Liver (tissue), 9 donors: ENCODE data around the gene LMNTD2. TPM values are rescaled to one million over a fixed set of nuclear protein-coding genes. Genes with fewer than 3 reads are reported as not detected.

Experiments
- DNase-seq: peaks from one replicate; pipeline ENCODE4 v3.0.0-alpha.2; 2017; ENCODE audit warnings: low spot score
- H3K27ac ChIP-seq, 2 donors: one replicate each; pipeline ENCODE4 v1.7.0; 2013; ENCODE audit warnings: inconsistent platforms in 2 of 2, low read length in 2 of 2, control low read depth in 1 of 2, low read depth in 1 of 2, mild to moderate bottlenecking in 1 of 2
- H3K27me3 ChIP-seq, 4 donors: one replicate each; pipeline versions ENCODE4 v1.6.1 to v1.7.0; 2013; ENCODE audit warnings: low read length in 3 of 4, inconsistent platforms in 1 of 4, mild to moderate bottlenecking in 1 of 4, moderate library complexity in 1 of 4; ENCODE audit not compliant: control insufficient read depth in 4 of 4, insufficient read depth in 4 of 4
- H3K36me3 ChIP-seq, 4 donors: one replicate each; pipeline versions ENCODE4 v1.6.1 to v1.7.0; 2013; ENCODE audit warnings: low read length in 3 of 4, mild to moderate bottlenecking in 3 of 4, low read depth in 1 of 4, moderate library complexity in 1 of 4; ENCODE audit not compliant: control insufficient read depth in 4 of 4, insufficient read depth in 3 of 4
- H3K4me1 ChIP-seq, 4 donors: one replicate each; pipeline versions ENCODE4 v1.6.1 to v1.7.0; 2013; ENCODE audit warnings: low read length in 3 of 4, mild to moderate bottlenecking in 3 of 4, moderate library complexity in 1 of 4; ENCODE audit not compliant: control insufficient read depth in 4 of 4, insufficient read depth in 4 of 4
- H3K4me3 ChIP-seq, 3 donors: one replicate each; pipeline versions ENCODE4 v1.6.1 to v1.7.0; 2013; ENCODE audit warnings: low read length in 3 of 3, control low read depth in 1 of 3, low read depth in 1 of 3, mild to moderate bottlenecking in 1 of 3
- H3K9ac ChIP-seq, 2 donors: one replicate each; pipeline ENCODE4 v1.7.0; 2013; ENCODE audit warnings: low read length in 2 of 2, mild to moderate bottlenecking in 2 of 2, moderate library complexity in 2 of 2, control low read depth in 1 of 2, low read depth in 1 of 2
- H3K9me3 ChIP-seq, 4 donors: one replicate each; pipeline versions ENCODE4 v1.6.1 to v1.7.0; 2013; ENCODE audit warnings: low read length in 3 of 4; ENCODE audit not compliant: control insufficient read depth in 4 of 4
- CTCF ChIP-seq: fragments of 150-350 bp; IDR thresholded peaks from 2 replicates; pipeline ENCODE4 v1.5.1; 2017; ENCODE audit warnings: improper control_type of control experiment, low read depth, low read length; ENCODE audit not compliant: missing input control
- EGR1 ChIP-seq, 2 donors: IDR thresholded peaks; 2 replicates each; pipeline ENCODE4 v1.6.1; 2016 to 2018; ENCODE audit warnings: antibody characterized with exemption in 2 of 2, low read depth in 2 of 2
- FOXA1 ChIP-seq: IDR thresholded peaks from 2 replicates; pipeline ENCODE4 v1.6.1; 2016; ENCODE audit warnings: antibody characterized with exemption
- FOXA2 ChIP-seq: IDR thresholded peaks from 2 replicates; pipeline ENCODE4 v1.6.1; 2016; ENCODE audit warnings: antibody characterized with exemption
- GABPA ChIP-seq, 2 donors: IDR thresholded peaks in 1 of 2; conservative IDR thresholded peaks in 1 of 2; 2 replicates each; pipeline ENCODE4 v1.6.1; 2016; ENCODE audit warnings: antibody characterized with exemption in 2 of 2, mild to moderate bottlenecking in 1 of 2, moderate library complexity in 1 of 2
- HNF4A ChIP-seq, 2 donors: conservative IDR thresholded peaks; 2 replicates each; pipeline ENCODE4 v1.6.1; 2016; ENCODE audit warnings: antibody characterized with exemption in 2 of 2, mild to moderate bottlenecking in 2 of 2
- NR2F2 ChIP-seq: IDR thresholded peaks from 2 replicates; pipeline ENCODE4 v1.6.1; 2016; ENCODE audit warnings: antibody characterized with exemption
- RAD21 ChIP-seq, 2 donors: IDR thresholded peaks; 2 replicates each; pipeline ENCODE4 v1.6.1; 2016; ENCODE audit warnings: antibody characterized with exemption in 2 of 2, mild to moderate bottlenecking in 2 of 2
- RXRA ChIP-seq, 2 donors: IDR thresholded peaks; 2 replicates each; pipeline ENCODE4 v1.6.1; 2017 to 2018; ENCODE audit warnings: antibody characterized with exemption in 2 of 2, mild to moderate bottlenecking in 1 of 2
- TAF1 ChIP-seq: conservative IDR thresholded peaks from 2 replicates; pipeline ENCODE4 v1.6.1; 2016; ENCODE audit warnings: antibody characterized with exemption, mild to moderate bottlenecking
- YY1 ChIP-seq: IDR thresholded peaks from 2 replicates; pipeline ENCODE4 v1.6.1; 2016; ENCODE audit warnings: antibody characterized with exemption, mild to moderate bottlenecking
- ZBTB33 ChIP-seq: IDR thresholded peaks from 2 replicates; pipeline ENCODE4 v1.6.1; 2016; ENCODE audit warnings: antibody characterized with exemption
- WGBS: extraction: QIAGEN DNeasy Blood & Tissue Kit; methylation state at CpG from one replicate; pipeline ENCODE4 v1.1.7; 2013; 5-methylcytosine and 5-hydroxymethylcytosine counted together
- polyA plus RNA-seq, 2 donors: library from polyadenylated mRNA; stranded (reverse) in 1 of 2; unstranded in 1 of 2; fragments of 200-250 nt in 1 of 2; fragments of >200 nt in 1 of 2; fragmentation: Nextera tagmentation in 1 of 2; extraction: Ambion mirVana in 1 of 2; gene quantifications; one replicate each; pipeline versions ENCODE4 v1.2.1 to v1.2.3, GENCODE V29; 2013 to 2015
- total RNA-seq, 2 donors: library from RNA; depleted of rRNA; stranded (reverse); fragments of >200 nt; gene quantifications; one replicate each; pipeline ENCODE4 v1.2.3, GENCODE V29; 2014
- TF ChIP-seq, protein P1 (sequence below): IDR thresholded peaks from 2 replicates; pipeline ENCODE4 v1.6.1; 2016; ENCODE audit warnings: antibody characterized with exemption
- TF ChIP-seq, protein P2 (sequence below): IDR thresholded peaks from 2 replicates; pipeline ENCODE4 v1.6.1; 2016; ENCODE audit warnings: antibody characterized with exemption, mild to moderate bottlenecking
- TF ChIP-seq, protein P3 (sequence below): IDR thresholded peaks from 2 replicates; pipeline ENCODE4 v1.6.1; 2016; ENCODE audit warnings: antibody characterized with exemption
- donor health status: healthy.
- donor health status: healthy.
- donor health status: healthy.
- donor health status: healthy.
- donor health status: healthy.

LMNTD2 gene
- total and polyA plus RNA-seq, 4 donors: 1.2 to 4.6 (median 2.3) TPM

DNA sequence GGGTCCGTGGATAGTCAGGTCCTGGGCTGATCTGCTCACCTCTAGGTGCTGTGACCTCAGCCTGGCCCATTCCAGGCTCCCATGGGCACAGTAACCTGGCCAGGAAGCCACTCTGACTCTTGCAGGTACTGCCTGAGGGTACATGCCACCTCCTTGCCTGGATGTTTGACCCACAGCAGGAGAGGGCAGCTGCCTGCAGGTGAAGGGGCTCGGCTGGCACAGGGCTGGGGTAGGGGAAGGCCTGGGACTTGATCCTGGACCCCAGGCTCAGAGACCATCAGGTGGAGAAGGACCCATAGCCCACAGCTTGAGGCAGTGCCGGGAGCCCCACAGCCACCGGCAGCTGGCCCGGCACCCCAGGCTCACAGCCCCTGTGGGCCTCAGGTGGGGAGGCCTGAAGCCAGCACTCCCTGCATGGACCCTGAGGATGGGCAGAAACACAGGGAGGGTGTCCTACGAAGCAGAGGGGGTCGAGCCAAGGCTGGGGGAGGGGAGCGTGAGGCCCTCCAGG is 20.5 kb downstream of the LMNTD2 start:
- Histone ChIP-seq H3K9ac (no peak overlapping the region), H3K36me3 (no peaks in the 10 kb centered on the region), H3K4me3 (no peak overlapping the region), H3K27me3 (no peaks in the 10 kb centered on the region), H3K27ac (no peak overlapping the region), H3K9me3 (no peaks in the 10 kb centered on the region), H3K4me1 (peaks cover 6 to 22% (median 16%) of the 10 kb centered on the region in 4 donors)
- DNase-seq: no peak
- no peak for TF ChIP-seq CTCF
- TF ChIP-seq, protein P1, sequence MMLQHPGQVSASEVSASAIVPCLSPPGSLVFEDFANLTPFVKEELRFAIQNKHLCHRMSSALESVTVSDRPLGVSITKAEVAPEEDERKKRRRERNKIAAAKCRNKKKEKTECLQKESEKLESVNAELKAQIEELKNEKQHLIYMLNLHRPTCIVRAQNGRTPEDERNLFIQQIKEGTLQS: no peak
- TF ChIP-seq HNF4A (conservative IDR thresholded peaks at IDR 0.05): no peak
- TF ChIP-seq NR2F2: no peak
- no peak for TF ChIP-seq EGR1 (IDR thresholded peaks at IDR 0.05; ENCODE audit: low read depth in 2 of 2)
- no peak for TF ChIP-seq FOXA1
- TF ChIP-seq, protein P2, sequence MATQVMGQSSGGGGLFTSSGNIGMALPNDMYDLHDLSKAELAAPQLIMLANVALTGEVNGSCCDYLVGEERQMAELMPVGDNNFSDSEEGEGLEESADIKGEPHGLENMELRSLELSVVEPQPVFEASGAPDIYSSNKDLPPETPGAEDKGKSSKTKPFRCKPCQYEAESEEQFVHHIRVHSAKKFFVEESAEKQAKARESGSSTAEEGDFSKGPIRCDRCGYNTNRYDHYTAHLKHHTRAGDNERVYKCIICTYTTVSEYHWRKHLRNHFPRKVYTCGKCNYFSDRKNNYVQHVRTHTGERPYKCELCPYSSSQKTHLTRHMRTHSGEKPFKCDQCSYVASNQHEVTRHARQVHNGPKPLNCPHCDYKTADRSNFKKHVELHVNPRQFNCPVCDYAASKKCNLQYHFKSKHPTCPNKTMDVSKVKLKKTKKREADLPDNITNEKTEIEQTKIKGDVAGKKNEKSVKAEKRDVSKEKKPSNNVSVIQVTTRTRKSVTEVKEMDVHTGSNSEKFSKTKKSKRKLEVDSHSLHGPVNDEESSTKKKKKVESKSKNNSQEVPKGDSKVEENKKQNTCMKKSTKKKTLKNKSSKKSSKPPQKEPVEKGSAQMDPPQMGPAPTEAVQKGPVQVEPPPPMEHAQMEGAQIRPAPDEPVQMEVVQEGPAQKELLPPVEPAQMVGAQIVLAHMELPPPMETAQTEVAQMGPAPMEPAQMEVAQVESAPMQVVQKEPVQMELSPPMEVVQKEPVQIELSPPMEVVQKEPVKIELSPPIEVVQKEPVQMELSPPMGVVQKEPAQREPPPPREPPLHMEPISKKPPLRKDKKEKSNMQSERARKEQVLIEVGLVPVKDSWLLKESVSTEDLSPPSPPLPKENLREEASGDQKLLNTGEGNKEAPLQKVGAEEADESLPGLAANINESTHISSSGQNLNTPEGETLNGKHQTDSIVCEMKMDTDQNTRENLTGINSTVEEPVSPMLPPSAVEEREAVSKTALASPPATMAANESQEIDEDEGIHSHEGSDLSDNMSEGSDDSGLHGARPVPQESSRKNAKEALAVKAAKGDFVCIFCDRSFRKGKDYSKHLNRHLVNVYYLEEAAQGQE: no peak
- TF ChIP-seq TAF1: no peak
- TF ChIP-seq, protein P3, sequence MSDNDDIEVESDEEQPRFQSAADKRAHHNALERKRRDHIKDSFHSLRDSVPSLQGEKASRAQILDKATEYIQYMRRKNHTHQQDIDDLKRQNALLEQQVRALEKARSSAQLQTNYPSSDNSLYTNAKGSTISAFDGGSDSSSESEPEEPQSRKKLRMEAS: no peak
- TF ChIP-seq YY1: no peak
- TF ChIP-seq RAD21 (IDR thresholded peaks at IDR 0.05): no peak
- WGBS: 95% methylated on average over 8 of the region's 8 CpGs

DNA sequence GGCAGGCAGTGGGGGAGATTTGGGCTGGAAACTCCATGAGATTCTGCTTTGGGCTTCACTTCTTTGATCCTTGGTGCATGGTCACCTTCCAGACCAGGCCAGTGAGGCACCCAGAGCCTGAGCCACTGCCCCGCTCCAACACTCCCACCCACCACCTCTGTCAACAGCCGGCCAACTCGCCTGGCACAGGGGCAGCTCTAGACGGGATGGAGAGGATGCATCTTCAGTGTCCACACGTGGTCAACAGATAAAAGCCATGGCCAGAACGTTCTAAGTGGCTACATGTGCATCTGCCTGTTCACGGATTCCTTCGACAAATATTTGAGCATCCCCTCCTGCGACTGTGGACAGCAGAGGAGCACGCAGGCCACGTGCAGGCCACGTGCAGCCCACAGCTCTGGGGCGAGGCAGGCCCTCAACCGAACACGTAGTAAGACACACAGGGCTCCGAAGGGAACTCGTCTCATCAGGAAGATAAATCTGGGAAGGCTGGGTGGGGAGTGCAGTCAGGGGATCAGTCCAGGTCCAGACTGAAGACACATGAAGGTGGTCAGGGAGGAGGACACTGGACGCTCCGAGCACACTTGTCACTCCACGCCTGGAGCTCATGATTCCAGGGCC is 22.0 kb downstream of the LMNTD2 start:
- Histone ChIP-seq H3K9me3 (no peaks in the 10 kb centered on the region), H3K27ac (no peak overlapping the region), H3K4me1 (peaks cover 8 to 33% (median 26%) of the 10 kb centered on the region in 4 donors), H3K9ac (no peak overlapping the region), H3K36me3 (no peaks in the 10 kb centered on the region), H3K4me3 (no peak overlapping the region), H3K27me3 (no peaks in the 10 kb centered on the region)
- 92% methylated on average over 20 of the region's 20 CpGs for WGBS
- DNase-seq: no peak
- no peak for TF ChIP-seq NR2F2
- TF ChIP-seq FOXA2: no peak
- TF ChIP-seq, protein P2: no peak
- TF ChIP-seq, protein P1: no peak
- no peak for TF ChIP-seq RXRA (IDR thresholded peaks at IDR 0.05)
- no peak for TF ChIP-seq RAD21 (IDR thresholded peaks at IDR 0.05)
- TF ChIP-seq YY1: no peak
- TF ChIP-seq FOXA1: no peak
- no peak for TF ChIP-seq HNF4A (conservative IDR thresholded peaks at IDR 0.05)
- TF ChIP-seq GABPA (IDR thresholded peaks at IDR 0.05 in 1 of 2, conservative IDR thresholded peaks at IDR 0.05 in 1 of 2): no peak
- no peak for TF ChIP-seq ZBTB33
- TF ChIP-seq, protein P3: no peak
